OCI-LY7 (cell line): ENCODE results near the gene KRTAP4-3.

Source experiments
- CTCF ChIP-seq: fragments of 200-600 bp; sonication (generic); conservative IDR thresholded peaks from 2 replicates; pipeline ENCODE4 v1.5.1; 2014; ENCODE audit warnings: mild to moderate bottlenecking, antibody characterized with exemption, low read length, moderate library complexity, mixed read lengths
- EZH2phosphoT487 ChIP-seq: fragments of 200-600 bp; sonication (generic); IDR thresholded peaks from 2 replicates; pipeline ENCODE4 v1.6.1; 2018; ENCODE audit warnings: low read depth, borderline replicate concordance, mild to moderate bottlenecking, mixed run types, antibody characterized with exemption, low read length, moderate library complexity, mixed read lengths

DNA sequence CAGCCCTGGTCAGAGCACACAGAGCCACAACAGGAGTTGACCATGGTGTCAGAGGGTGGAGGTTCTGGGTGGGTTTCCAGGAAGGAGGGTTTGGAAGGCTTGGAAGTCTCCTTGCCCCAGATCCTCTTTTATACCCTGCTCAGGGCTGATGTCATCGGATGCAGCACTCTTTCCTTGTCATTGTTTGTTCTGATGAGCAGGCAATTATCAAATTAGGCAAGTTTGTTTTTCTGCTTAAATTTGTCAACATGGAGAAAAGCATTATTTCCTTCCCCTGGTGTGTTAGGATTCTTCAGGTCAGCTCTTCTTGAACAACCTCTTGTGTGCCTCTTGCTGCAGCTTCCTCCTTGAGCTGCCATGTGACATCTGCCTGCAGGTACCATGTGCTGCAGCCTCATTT lies 7.4 kb downstream of the KRTAP4-3 start, which contains the start of gene KRTAP4-4:
- TF ChIP-seq CTCF (no peak), EZH2phosphoT487 (no peak)
